HG03520 (cell line): ENCODE measurements around the gene TMEM9.

Source experiments
- ATAC-seq: cut with Tn5 transposase; IDR thresholded peaks from one replicate; pipeline ENCODE4 v1.9.1; 2021; ENCODE audit warnings: mild to moderate bottlenecking, moderate library complexity; ENCODE audit not compliant: unreplicated experiment

The TMEM9 gene

GRCh38 chr1:201110138-201110537 is 44.1 kb downstream of the TMEM9 start:
- ATAC-seq, result no peak

- no peak for ATAC-seq
These were observed 44.6 kb downstream of the TMEM9 start for GRCh38 chr1:201109651-201110050.

- no peak for ATAC-seq
These were observed 45.7 kb downstream of the TMEM9 start for GRCh38 chr1:201108614-201109013.

GRCh38 chr1:201105688-201106087 is 48.6 kb downstream of the TMEM9 start:
- ATAC-seq, result no peak

GRCh38 chr1:201104141-201104540 is 50.1 kb downstream of the TMEM9 start:
- no peak for ATAC-seq

GRCh38 chr1:201103666-201104065 is 50.6 kb downstream of the TMEM9 start:
- no peak for ATAC-seq

- ATAC-seq, result no peak
These were observed 53.9 kb downstream of the TMEM9 start for GRCh38 chr1:201100169-201100930.

GRCh38 chr1:201098992-201099677 is 55.1 kb downstream of the TMEM9 start:
- no peak for ATAC-seq

- no peak for ATAC-seq
These were observed 57.1 kb downstream of the TMEM9 start for GRCh38 chr1:201096977-201097856.

- ATAC-seq, result no peak
These were observed 58.2 kb downstream of the TMEM9 start for GRCh38 chr1:201096041-201096461.

- no peak for ATAC-seq
These were observed 58.7 kb downstream of the TMEM9 start for GRCh38 chr1:201095581-201095980.

- no peak for ATAC-seq
These were observed 59.4 kb downstream of the TMEM9 start for GRCh38 chr1:201094832-201095231.

GRCh38 chr1:201093962-201094361 is 60.3 kb downstream of the TMEM9 start:
- no peak for ATAC-seq

- no peak for ATAC-seq
These were observed 60.7 kb downstream of the TMEM9 start for GRCh38 chr1:201093561-201093960.

- no peak for ATAC-seq
These were observed 61.5 kb downstream of the TMEM9 start for GRCh38 chr1:201092738-201093137.

- no peak for ATAC-seq
These were observed 63.0 kb downstream of the TMEM9 start for GRCh38 chr1:201091256-201091655.

- ATAC-seq, result no peak
These were observed 63.7 kb downstream of the TMEM9 start for GRCh38 chr1:201090541-201090940.

- no peak for ATAC-seq
These were observed 64.7 kb downstream of the TMEM9 start for GRCh38 chr1:201089596-201089995.

GRCh38 chr1:201088901-201089525 is 65.3 kb downstream of the TMEM9 start:
- ATAC-seq, result no peak

- no peak for ATAC-seq
These were observed 65.9 kb downstream of the TMEM9 start for GRCh38 chr1:201088395-201088794.
